SKM-1 treated with dmso at 0.1 percent for 144 hours (cell line): ENCODE measurements around the gene UNC5A.

Source experiments
- DNase-seq: peaks from one replicate; lab custom pipeline; 2025; ENCODE audit not compliant: unreplicated experiment; lab: John Stamatoyannopoulos, UW

Gene UNC5A

GRCh38 chr5:176877793-176878331 lies 67.5 kb downstream of the UNC5A start:
- DNase-seq, result no peak

GRCh38 chr5:176878463-176878862 lies 68.1 kb downstream of the UNC5A start:
- no peak for DNase-seq

GRCh38 chr5:176878906-176879662 lies 68.7 kb downstream of the UNC5A start:
- no peak for DNase-seq

- DNase-seq, result no peak
These were observed 69.5 kb downstream of the UNC5A start for GRCh38 chr5:176879663-176880361.

GRCh38 chr5:176880366-176881020 lies 70.1 kb downstream of the UNC5A start:
- no peak for DNase-seq

GRCh38 chr5:176881021-176881749 lies 70.8 kb downstream of the UNC5A start:
- no peak for DNase-seq

- no peak for DNase-seq
These were observed 71.6 kb downstream of the UNC5A start for GRCh38 chr5:176881816-176882566.

GRCh38 chr5:176882567-176882903 lies 72.2 kb downstream of the UNC5A start:
- DNase-seq, result no peak

- no peak for DNase-seq
These were observed 73.6 kb downstream of the UNC5A start for GRCh38 chr5:176883700-176884570.

- no peak for DNase-seq
These were observed 74.2 kb downstream of the UNC5A start for GRCh38 chr5:176884571-176884890.

GRCh38 chr5:176886336-176887251 lies 76.2 kb downstream of the UNC5A start:
- DNase-seq, result no peak

GRCh38 chr5:176887252-176887849 lies 77.0 kb downstream of the UNC5A start:
- no peak for DNase-seq

GRCh38 chr5:176888016-176888864 lies 77.9 kb downstream of the UNC5A start:
- DNase-seq, result no peak

- no peak for DNase-seq
These were observed 78.5 kb downstream of the UNC5A start for GRCh38 chr5:176888865-176889165.

- no peak for DNase-seq
These were observed 79.2 kb downstream of the UNC5A start for GRCh38 chr5:176889321-176890280.
